Gastrocnemius medialis (tissue), 4 donors: Measurements from ENCODE around the gene ARL6IP5. TPM values are rescaled to one million over a fixed set of nuclear protein-coding genes. Genes with fewer than 3 reads are reported as not detected.

ENCODE experiments used
- ATAC-seq, 2 donors: fragments of 150-250 bp; one replicate each; pipeline ENCODE4 v1.9.1; 2016
- DNase-seq, 2 donors: peaks; one replicate each; pipeline ENCODE4 v3.0.0-alpha.2; 2019
- H3K27ac ChIP-seq, 4 donors: fragments of 200-600 bp; sonication (generic); 1 replicate in 1 of 4; 2 replicates in 3 of 4; pipeline ENCODE4 v1.5.1; 2016 to 2018; ENCODE audit warnings: mild to moderate bottlenecking in 2 of 4, moderate library complexity in 1 of 4
- H3K27me3 ChIP-seq, 3 donors: fragments of 200-600 bp; sonication (generic) in 2 of 3; 1 replicate in 1 of 3; 2 replicates in 2 of 3; pipeline versions ENCODE4 v1.5.1 to v1.6.0; 2016 to 2019; ENCODE audit warnings: mild to moderate bottlenecking in 1 of 3, moderate library complexity in 1 of 3
- H3K36me3 ChIP-seq, 2 donors: fragments of 200-600 bp; sonication (generic) in 1 of 2; one replicate each; pipeline ENCODE4 v1.5.1; 2017 to 2018
- H3K4me1 ChIP-seq, 2 donors: fragments of 200-600 bp; sonication (generic) in 1 of 2; one replicate each; pipeline ENCODE4 v1.5.1; 2016 to 2017; ENCODE audit warnings: mild to moderate bottlenecking in 2 of 2
- H3K4me3 ChIP-seq, 4 donors: fragments of 200-600 bp; sonication (generic) in 3 of 4; 1 replicate in 1 of 4; 2 replicates in 3 of 4; pipeline ENCODE4 v1.5.1; 2016 to 2019; ENCODE audit warnings: mild to moderate bottlenecking in 2 of 4
- H3K9me3 ChIP-seq, 3 donors: fragments of 200-600 bp; sonication (generic) in 2 of 3; 1 replicate in 1 of 3; 2 replicates in 2 of 3; pipeline ENCODE4 v1.5.1; 2016 to 2019
- CTCF ChIP-seq, 5 experiments: fragments of 450-650 bp in 3 of 5; fragments of 200-600 bp in 2 of 5; sonication (generic) in 2 of 5; IDR thresholded peaks in 4 of 5; conservative IDR thresholded peaks in 1 of 5; 1 replicate in 4 of 5; 2 replicates in 1 of 5; pipeline ENCODE4 v1.5.1; 2016 to 2019; ENCODE audit warnings: antibody characterized with exemption in 5 of 5, mild to moderate bottlenecking in 3 of 5, moderate library complexity in 3 of 5
- POLR2A ChIP-seq, 2 donors: fragments of 450-650 bp; IDR thresholded peaks; one replicate each; pipeline ENCODE4 v1.6.1; 2017; ENCODE audit warnings: antibody characterized with exemption in 2 of 2, mild to moderate bottlenecking in 2 of 2, moderate library complexity in 2 of 2
- in situ Hi-C, 4 donors: fragments of 200-750 bp; cut with MboI; loops; one replicate each; pipeline versions ENCODE4 v1.15.0 to v1.8.0; 2017; ENCODE audit warnings: low sequenced_read_pairs in 4 of 4
- intact Hi-C: fragments of 100-400 bp; cut with DNase I; formaldehyde crosslinking; loops from one replicate; pipeline ENCODE4 v1.15.1; 2023; ENCODE audit warnings: low total_unique reads
- total RNA-seq, 4 donors: library from RNA; depleted of rRNA; stranded (reverse); fragments of >200 nt; gene quantifications; one replicate each; pipeline versions ENCODE4 v1.1.0 to v1.2.3, GENCODE V29; 2016

Gene ARL6IP5
- total RNA-seq, 4 donors from 2014 or later = 108 to 181 (median 145) TPM

- peak overlapping the region; percentile 81 to 97 (median 85) for H3K4me3 ChIP-seq
- peaks cover 0 to 36% of the 10 kb centered on the region in 2 donors for H3K36me3 ChIP-seq
- no peak for TF ChIP-seq CTCF (IDR thresholded peaks at IDR 0.05 in 4 of 5, conservative IDR thresholded peaks at IDR 0.05 in 1 of 5)
- no peak for TF ChIP-seq POLR2A (IDR thresholded peaks at IDR 0.05)
Measured at GRCh38 chr3:69052472-69052898, 32.3 kb upstream of the ARL6IP5 start.

GRCh38 chr3:69058180-69058946 is 26.4 kb upstream of the ARL6IP5 start:
- in situ Hi-C loops = no loop called here
- H3K27ac ChIP-seq = no peak overlapping the region
- ATAC-seq (no peak), DNase-seq (no peak)
- TF ChIP-seq CTCF (IDR thresholded peaks at IDR 0.05 in 4 of 5, conservative IDR thresholded peaks at IDR 0.05 in 1 of 5) (no peak), POLR2A (IDR thresholded peaks at IDR 0.05) (no peak)
- H3K36me3 ChIP-seq = peaks cover 0 to 78% of the 10 kb centered on the region in 2 donors
- no peak overlapping the region for H3K4me3 ChIP-seq
- no peaks in the 10 kb centered on the region for H3K9me3 ChIP-seq
- H3K27me3 ChIP-seq = no peaks in the 10 kb centered on the region
- intact Hi-C loops = no loop called here
- no peaks in the 10 kb centered on the region for H3K4me1 ChIP-seq

More at GRCh38 chr3:69052472-69052898, 32.3 kb upstream of the ARL6IP5 start:
- in situ Hi-C loops (no loop called here), intact Hi-C loops (loop anchor here (1.0 kb wide), 2 partner anchors 28 to 39 kb away; partner anchors contain the start of genes EOGT and UBA3)
- peak in 1 of 2 donors; percentile 18 for ATAC-seq
- Histone ChIP-seq H3K4me1 (peaks cover 10 to 16% of the 10 kb centered on the region in 2 donors), H3K27ac (peak overlapping the region; percentile 90 to 96 (median 94)), H3K9me3 (no peaks in the 10 kb centered on the region), H3K27me3 (no peaks in the 10 kb centered on the region)
- DNase-seq = no peak

- in situ Hi-C loops (no loop called here), intact Hi-C loops (no loop called here)
- DNase-seq (no peak), ATAC-seq (no peak)
- Histone ChIP-seq H3K4me1 (no peaks in the 10 kb centered on the region), H3K9me3 (no peaks in the 10 kb centered on the region), H3K36me3 (peaks cover 0 to 80% of the 10 kb centered on the region in 2 donors), H3K4me3 (no peak overlapping the region), H3K27me3 (no peaks in the 10 kb centered on the region), H3K27ac (no peak overlapping the region)
- TF ChIP-seq POLR2A (IDR thresholded peaks at IDR 0.05) (no peak), CTCF (IDR thresholded peaks at IDR 0.05 in 4 of 5, conservative IDR thresholded peaks at IDR 0.05 in 1 of 5) (no peak)
Measured at GRCh38 chr3:69058947-69059224, 25.9 kb upstream of the ARL6IP5 start.

GRCh38 chr3:69059688-69060087 is 25.0 kb upstream of the ARL6IP5 start:
- ATAC-seq (no peak), DNase-seq (no peak)
- Histone ChIP-seq H3K27ac (no peak overlapping the region), H3K4me1 (no peaks in the 10 kb centered on the region), H3K4me3 (no peak overlapping the region), H3K9me3 (no peaks in the 10 kb centered on the region), H3K27me3 (no peaks in the 10 kb centered on the region), H3K36me3 (peaks cover 0 to 79% of the 10 kb centered on the region in 2 donors)
- no peak for TF ChIP-seq CTCF (IDR thresholded peaks at IDR 0.05 in 4 of 5, conservative IDR thresholded peaks at IDR 0.05 in 1 of 5)
- TF ChIP-seq POLR2A (IDR thresholded peaks at IDR 0.05) = no peak
- intact Hi-C loops = no loop called here
- in situ Hi-C loops = no loop called here
